GM18520 (cell line): ENCODE results near the gene FBXL17.

Experiments used
- ATAC-seq: cut with Tn5 transposase; IDR thresholded peaks from one replicate; pipeline ENCODE4 v1.9.1; 2021; ENCODE audit not compliant: unreplicated experiment

Gene FBXL17

DNA sequence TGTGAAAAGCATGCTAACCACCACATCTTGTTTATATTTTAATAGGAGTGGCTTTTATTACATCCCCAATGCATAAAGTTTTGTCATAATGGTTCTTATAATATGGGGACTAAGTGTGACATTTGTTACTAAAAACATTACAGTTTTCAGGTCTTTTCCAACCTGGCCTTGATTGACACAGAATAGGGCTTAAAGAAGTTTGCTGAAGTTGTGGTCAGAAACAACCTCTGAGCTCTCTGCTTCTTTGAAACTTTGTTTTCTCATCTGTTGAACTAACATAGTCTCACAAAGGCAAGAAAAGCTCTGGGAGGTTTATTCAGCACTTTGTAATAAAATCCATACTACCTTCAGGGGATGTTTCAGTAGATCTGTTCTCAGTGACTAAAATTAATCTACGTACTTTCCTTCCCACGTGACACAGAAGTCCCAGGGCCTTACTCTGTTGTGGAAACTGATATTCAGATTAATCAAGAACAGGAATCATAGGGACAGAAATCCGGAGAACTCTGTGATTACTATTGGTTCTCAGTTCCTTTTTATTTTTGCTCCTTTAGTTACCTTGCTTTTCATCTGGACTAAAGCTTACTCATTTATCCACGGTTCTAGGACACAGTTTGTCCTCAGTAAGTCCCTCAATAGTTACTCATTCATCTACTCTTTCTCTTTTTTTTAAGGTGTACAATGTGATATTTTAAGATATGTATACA, 422.2 kb downstream of the FBXL17 start:
- no peak for ATAC-seq

- no peak for ATAC-seq
Measured at GRCh38 chr5:107958861-107959260, 423.0 kb downstream of the FBXL17 start.

GRCh38 chr5:107958432-107958831, 423.5 kb downstream of the FBXL17 start:
- no peak for ATAC-seq

GRCh38 chr5:107957051-107957450, 424.8 kb downstream of the FBXL17 start:
- no peak for ATAC-seq

DNA sequence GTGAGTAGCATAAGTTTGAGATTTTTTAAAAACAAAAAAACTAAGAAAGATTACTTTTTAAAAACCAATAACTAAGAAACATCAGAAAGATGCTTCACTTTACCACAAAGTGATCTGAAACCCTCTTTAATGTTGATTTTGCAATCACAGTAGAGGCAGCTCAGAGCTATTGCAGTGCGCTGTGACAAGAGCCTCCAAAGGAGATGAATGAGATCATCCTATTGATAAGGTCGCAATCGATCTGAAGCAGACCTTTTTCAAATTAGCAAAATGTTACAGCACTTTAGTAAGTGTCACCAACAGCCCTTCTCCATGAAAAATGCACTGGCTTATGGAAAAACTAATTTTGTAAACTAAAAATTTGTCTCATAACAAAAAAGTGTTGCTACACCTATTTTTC, 426.6 kb downstream of the FBXL17 start:
- no peak for ATAC-seq

DNA sequence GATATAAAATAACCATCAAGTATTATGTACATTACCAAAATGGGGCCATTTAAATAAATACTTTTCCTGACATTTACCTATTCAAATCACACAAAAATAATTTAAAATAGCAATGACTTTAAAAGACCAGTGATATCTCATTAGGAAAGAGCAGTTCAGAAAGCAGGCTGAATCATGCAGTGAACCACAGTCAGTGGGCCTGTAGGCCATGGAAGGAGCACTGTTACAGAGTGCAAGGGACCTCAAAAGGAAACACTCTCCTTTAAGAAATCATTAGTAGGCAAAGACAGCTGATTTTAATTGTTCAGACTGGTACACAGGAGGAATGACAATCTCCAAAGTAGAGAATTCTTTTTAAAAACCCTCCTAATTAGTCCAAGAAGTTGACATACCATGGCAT, 427.6 kb downstream of the FBXL17 start:
- ATAC-seq: no peak

GRCh38 chr5:107952450-107952849, 429.4 kb downstream of the FBXL17 start:
- no peak for ATAC-seq

GRCh38 chr5:107951309-107951708, 430.6 kb downstream of the FBXL17 start:
- no peak for ATAC-seq

DNA sequence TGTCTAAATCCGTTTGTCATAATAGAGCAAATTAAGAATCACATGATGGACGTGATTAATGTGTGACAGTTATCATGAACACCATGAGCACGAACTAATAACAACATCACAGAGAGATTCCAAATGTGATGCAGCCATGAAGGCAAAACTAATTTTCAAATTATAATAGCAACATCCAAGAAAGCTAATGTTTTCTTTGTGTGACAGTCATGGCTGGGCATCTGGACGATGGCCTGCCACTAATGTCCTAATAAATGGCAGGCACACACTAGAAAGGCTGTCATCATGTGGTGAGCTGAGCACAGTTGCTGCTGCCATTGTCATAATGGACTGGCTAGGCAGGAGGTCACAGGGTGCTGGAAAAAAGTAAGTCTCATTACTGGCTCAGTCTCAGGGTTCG, 431.1 kb downstream of the FBXL17 start:
- ATAC-seq: no peak

GRCh38 chr5:107949688-107950341, 432.1 kb downstream of the FBXL17 start:
- ATAC-seq: no peak

- no peak for ATAC-seq
Measured at GRCh38 chr5:107948377-107948776, 433.5 kb downstream of the FBXL17 start.

- no peak for ATAC-seq
Measured at GRCh38 chr5:107945061-107945460, 436.8 kb downstream of the FBXL17 start.

- no peak for ATAC-seq
Measured at GRCh38 chr5:107943923-107944322, 438.0 kb downstream of the FBXL17 start.

GRCh38 chr5:107941036-107941435, 440.9 kb downstream of the FBXL17 start:
- no peak for ATAC-seq

- no peak for ATAC-seq
Measured at GRCh38 chr5:107937651-107938355, 444.1 kb downstream of the FBXL17 start.

GRCh38 chr5:107937204-107937603, 444.7 kb downstream of the FBXL17 start:
- ATAC-seq: no peak

GRCh38 chr5:107936515-107936914, 445.4 kb downstream of the FBXL17 start:
- ATAC-seq: no peak

DNA sequence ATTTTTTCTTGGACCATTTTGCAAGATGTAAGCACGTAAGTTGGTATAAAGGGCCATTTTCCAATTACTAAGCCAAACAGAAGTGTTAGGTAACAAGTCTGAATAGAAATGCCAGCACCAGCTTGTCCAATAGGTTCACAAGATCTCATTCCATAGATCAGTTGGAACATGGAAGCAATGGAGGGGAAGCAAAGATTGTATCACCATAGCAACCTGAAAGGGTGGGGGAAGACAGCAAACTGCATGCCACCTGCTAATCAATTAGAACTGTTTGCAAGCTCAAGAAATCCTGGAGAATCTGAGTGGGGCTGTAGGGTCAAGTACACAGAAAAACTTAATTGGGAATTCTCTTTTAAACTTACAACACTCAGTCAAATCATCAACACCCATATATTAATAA, 446.3 kb downstream of the FBXL17 start:
- no peak for ATAC-seq

- ATAC-seq: no peak
Measured at GRCh38 chr5:107933326-107933725, 448.6 kb downstream of the FBXL17 start.

DNA sequence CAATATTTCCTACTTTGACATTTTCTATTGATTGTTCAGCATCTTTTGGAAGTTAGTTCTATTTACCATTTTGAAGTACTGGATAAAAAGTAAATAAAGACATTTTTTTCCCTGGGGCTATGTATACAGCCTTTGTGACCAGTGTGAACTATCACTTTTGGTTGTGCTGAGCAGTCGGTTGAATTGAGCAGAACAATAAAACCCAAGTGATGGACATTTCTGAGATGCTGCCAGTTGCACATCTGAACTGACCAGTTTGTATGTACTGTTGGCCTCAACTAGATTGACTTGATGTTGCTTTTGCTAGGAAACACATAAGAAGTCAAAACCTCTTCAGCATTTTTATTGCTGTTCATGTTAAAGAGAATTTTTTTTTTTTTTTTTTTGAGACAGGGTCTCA, 451.0 kb downstream of the FBXL17 start:
- ATAC-seq: no peak

DNA sequence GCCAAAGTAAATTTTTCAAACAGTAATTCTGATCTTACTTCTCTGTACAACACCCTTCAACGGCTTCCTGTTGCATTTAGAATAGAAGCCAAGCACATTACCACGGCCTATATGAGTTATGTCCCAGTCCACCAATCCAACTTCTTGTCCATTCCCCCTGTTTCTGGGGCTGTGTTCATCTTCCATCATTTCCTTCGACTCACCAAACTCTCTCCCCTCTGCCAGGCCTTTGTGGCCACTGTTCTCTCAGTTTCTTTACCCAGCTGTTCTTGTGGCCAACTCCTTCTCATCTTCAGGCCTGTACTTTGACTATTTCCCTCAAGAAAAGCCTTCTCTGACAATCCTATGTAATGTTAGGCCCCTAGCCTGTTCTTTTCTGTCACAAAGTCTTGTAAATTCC, 451.8 kb downstream of the FBXL17 start:
- ATAC-seq: no peak

DNA sequence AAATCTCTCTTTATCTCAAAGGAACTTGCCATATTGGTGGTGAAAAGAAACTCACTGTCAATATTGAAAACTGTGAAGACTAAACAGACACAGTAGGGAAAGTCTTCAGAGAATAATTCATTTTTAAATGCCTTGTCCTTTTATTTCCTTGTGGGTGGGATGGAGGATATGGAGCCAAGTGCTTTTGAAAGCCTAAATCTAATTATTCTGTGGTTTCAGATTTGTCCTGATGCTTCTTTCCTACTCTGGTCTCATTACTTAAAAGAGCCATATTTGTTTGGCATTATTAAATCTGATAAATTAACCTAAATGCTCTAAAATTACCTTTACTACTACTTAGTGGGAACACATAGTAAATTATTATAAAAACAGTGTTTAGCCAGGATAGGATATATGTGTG, 452.8 kb downstream of the FBXL17 start:
- no peak for ATAC-seq
